Hepatocyte (in vitro differentiated cells): ENCODE data around the gene GPX4.

ENCODE experiments used
- CTCF ChIP-seq: fragments of 200-600 bp; sonication (generic); IDR thresholded peaks from 2 replicates; pipeline ENCODE4 v1.5.1; 2016; ENCODE audit warnings: antibody characterized with exemption, mild to moderate bottlenecking; ENCODE audit not compliant: poor library complexity
- EZH2 ChIP-seq: fragments of 200-600 bp; sonication (generic); IDR thresholded peaks from 2 replicates; pipeline ENCODE4 v1.6.1; 2016; ENCODE audit warnings: antibody characterized with exemption, mild to moderate bottlenecking, borderline replicate concordance

GRCh38 chr19:1111641-1112267, 8.0 kb downstream of the GPX4 start:
- TF ChIP-seq CTCF (no peak), EZH2 (no peak)
